ENCODE results near the gene SLC22A16.

The SLC22A16 gene

DNA sequence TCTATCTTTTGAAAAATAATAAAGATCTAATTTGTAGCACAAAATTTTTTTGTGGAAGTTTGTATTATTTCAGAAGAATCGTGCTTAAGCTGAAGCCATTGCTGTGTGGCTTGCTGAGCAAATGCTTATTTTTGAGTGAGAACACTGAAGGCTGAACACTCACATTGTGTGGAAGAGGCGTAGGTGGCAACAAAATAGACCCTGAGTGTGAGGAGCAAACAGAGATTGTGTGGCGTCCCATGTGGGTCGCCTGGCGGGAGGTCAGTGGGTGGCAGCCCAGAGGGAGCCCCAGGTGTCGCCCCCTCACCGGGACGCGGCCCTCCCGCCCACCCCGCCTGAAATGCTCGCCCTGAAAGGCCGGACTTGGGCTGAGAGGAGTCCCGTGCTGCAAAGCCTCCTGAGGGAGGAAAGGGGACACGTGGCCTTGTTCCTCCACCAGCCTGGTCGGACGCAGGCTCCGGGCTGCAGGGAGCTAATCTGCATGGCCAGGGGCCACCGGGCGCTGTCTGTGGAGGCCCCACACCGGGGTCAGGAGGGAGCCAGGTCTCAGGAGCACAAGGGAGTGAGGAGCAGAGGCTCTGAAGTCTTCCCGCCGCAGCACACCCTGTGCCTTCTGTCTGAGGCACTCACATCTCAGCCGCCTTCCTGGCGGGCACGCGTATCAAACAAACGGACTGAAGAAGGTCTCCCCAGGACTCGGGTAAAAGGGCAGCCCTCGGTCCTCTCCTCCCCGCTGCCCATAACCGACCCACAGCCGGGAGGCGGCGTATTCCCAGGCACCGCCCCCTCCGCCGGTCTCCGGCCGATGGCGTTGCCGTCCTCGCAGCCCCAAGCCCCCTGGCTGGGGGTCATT, 77.0 kb downstream of the SLC22A16 start:
- DNase-seq, result no peak

DNA sequence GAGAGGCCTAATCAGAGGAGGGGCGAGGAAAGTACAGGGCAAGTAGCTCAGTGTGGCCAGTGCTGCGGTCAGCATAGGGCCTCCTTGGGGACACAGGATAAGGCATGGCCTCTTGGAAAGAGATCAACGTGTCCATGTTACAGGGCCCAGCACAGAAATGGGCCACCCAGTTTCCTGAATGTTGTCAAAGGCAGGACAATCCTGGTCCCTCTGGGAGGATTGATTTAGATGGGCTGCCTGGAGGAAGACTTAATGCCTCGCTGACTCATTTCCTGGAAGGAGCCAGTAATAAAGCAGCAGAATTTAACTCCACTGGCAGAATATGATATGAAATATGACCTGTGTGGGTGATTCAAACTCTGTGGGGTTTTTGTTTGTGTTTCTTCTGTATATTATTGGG, 77.6 kb downstream of the SLC22A16 start:
- no peak for DNase-seq

- no peak for DNase-seq
Measured at GRCh38 chr6:110395221-110395620, 81.2 kb downstream of the SLC22A16 start.

GRCh38 chr6:110394409-110394808, 82.0 kb downstream of the SLC22A16 start:
- no peak for DNase-seq

DNA sequence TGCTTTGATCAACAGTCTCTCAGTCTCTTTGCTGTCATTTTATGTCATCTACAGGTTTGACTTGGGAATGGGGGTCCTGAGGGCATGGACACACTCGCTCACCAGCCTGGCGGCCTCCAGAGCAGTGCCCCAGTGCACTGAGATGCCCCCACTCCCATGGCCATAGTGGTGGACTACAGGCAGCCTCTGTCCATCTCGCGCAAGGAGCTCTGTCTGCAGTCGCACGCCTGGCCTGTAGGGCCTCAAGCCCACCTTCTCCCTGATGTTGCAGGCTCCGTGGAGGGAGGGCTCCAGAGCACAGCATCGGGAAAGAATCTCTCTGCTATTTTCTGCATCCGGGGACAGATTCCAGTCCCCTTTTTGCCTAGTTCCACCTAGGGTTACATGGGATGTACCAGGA, 83.7 kb downstream of the SLC22A16 start:
- DNase-seq, result no peak

GRCh38 chr6:110390404-110390803, 86.0 kb downstream of the SLC22A16 start:
- DNase-seq, result no peak

- DNase-seq, result no peak
Measured at GRCh38 chr6:110389689-110390382, 86.6 kb downstream of the SLC22A16 start.

GRCh38 chr6:110387986-110388385, 88.4 kb downstream of the SLC22A16 start:
- DNase-seq, result no peak

GRCh38 chr6:110385458-110385863, 91.0 kb downstream of the SLC22A16 start:
- DNase-seq, result no peak

DNA sequence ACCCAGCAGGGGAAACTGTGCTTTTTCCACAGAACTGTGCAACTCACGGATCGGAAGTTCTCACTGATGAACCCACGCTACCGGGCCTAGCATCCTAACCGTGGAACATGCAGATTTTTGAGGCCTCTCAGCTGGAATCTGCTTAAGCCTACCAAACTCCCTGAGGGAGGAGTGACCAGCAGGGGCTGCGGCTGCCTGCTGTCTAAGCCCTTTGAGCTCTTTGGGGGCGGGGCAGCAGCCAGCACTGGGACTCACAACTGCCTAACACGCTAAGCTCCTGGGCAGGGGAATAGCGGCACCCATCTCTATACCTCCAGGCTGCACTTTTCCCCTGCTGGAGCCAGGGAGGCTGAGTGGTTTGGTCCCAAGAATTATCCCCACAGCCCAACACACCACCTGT, 97.9 kb downstream of the SLC22A16 start:
- DNase-seq, result no peak
